T-helper 1 cell (primary cell): ENCODE results near the gene ZEB2.

Experiments used
- DNase-seq, 5 donors: peaks; one replicate each; pipeline ENCODE4 v3.0.0-alpha.2; 2012 to 2020
- total RNA-seq, 4 donors: gene quantifications; one replicate each; lab custom pipeline; 2026; lab: John Stamatoyannopoulos, UW

The ZEB2 gene
- total RNA-seq = 13.6 to 29.7 (median 16.2) reads per million in 4 donors

GRCh38 chr2:144519934-144520731, at the start of gene ZEB2:
Gene ZEB2, minus strand, starts transcription at chr2:144520119. Its CDS starts 2,769 bp downstream, at chr2:144517350.
- DNase-seq = peak in 1 of 5 donors; percentile 69

- no peak for DNase-seq
Observed at GRCh38 chr2:144567745-144568144, 47.8 kb upstream of the ZEB2 start.

- DNase-seq = no peak
Observed at GRCh38 chr2:144566448-144566847, 46.5 kb upstream of the ZEB2 start.

GRCh38 chr2:144560251-144560650, 40.3 kb upstream of the ZEB2 start:
- DNase-seq = no peak

- no peak for DNase-seq
Observed at GRCh38 chr2:144559681-144560080, 39.8 kb upstream of the ZEB2 start.

GRCh38 chr2:144559242-144559641, 39.3 kb upstream of the ZEB2 start:
- DNase-seq = no peak

GRCh38 chr2:144554492-144555210, 34.7 kb upstream of the ZEB2 start:
- DNase-seq = no peak

GRCh38 chr2:144553379-144553778, 33.5 kb upstream of the ZEB2 start:
- DNase-seq = peak in 1 of 5 donors; percentile 79

- no peak for DNase-seq
Observed at GRCh38 chr2:144552821-144553220, 32.9 kb upstream of the ZEB2 start.

- no peak for DNase-seq
Observed at GRCh38 chr2:144550911-144551310, 31.0 kb upstream of the ZEB2 start.

- DNase-seq = no peak
Observed at GRCh38 chr2:144550084-144550483, 30.2 kb upstream of the ZEB2 start.

- peak in 1 of 5 donors; percentile 36 for DNase-seq
Observed at GRCh38 chr2:144548532-144549191, 28.7 kb upstream of the ZEB2 start.

- DNase-seq = no peak
Observed at GRCh38 chr2:144548088-144548487, 28.2 kb upstream of the ZEB2 start.

GRCh38 chr2:144547494-144547893, 27.6 kb upstream of the ZEB2 start:
- DNase-seq = no peak

GRCh38 chr2:144546933-144547332, 27.0 kb upstream of the ZEB2 start:
- DNase-seq = no peak

GRCh38 chr2:144545787-144546186, 25.9 kb upstream of the ZEB2 start:
- no peak for DNase-seq

GRCh38 chr2:144544053-144544452, 24.1 kb upstream of the ZEB2 start:
- no peak for DNase-seq

GRCh38 chr2:144541396-144541795, 21.5 kb upstream of the ZEB2 start:
- no peak for DNase-seq

- no peak for DNase-seq
Observed at GRCh38 chr2:144539289-144539782, 19.4 kb upstream of the ZEB2 start.

- no peak for DNase-seq
Observed at GRCh38 chr2:144535300-144535699, 15.4 kb upstream of the ZEB2 start.

- DNase-seq = no peak
Observed at GRCh38 chr2:144533221-144533620, 13.3 kb upstream of the ZEB2 start.

GRCh38 chr2:144530596-144530995, 10.7 kb upstream of the ZEB2 start:
- no peak for DNase-seq

GRCh38 chr2:144529841-144530240, 9.9 kb upstream of the ZEB2 start:
- DNase-seq = no peak
